MM.1S (cell line): ENCODE results near the gene EPN1.

Source experiments
- DNase-seq: peaks from one replicate; pipeline ENCODE4 v3.0.0-alpha.2; 2015
- H2AFZ ChIP-seq: fragments of 300-600 bp; sonication (generic); 2 replicates; pipeline ENCODE4 v1.6.0; 2016; ENCODE audit warnings: antibody characterized with exemption, low read length
- H3F3A ChIP-seq: fragments of 300-600 bp; sonication (generic); 2 replicates; pipeline ENCODE4 v1.6.1; 2016; ENCODE audit warnings: mild to moderate bottlenecking, antibody characterized with exemption, low read length, moderate library complexity, mixed read lengths; ENCODE audit not compliant: insufficient read depth
- H3K27ac ChIP-seq: fragments of 300-600 bp; sonication (generic); 2 replicates; pipeline ENCODE4 v1.5.1; 2016; ENCODE audit warnings: mild to moderate bottlenecking, low read length
- H3K27me3 ChIP-seq: fragments of 300-600 bp; sonication (generic); replicated peaks from 2 replicates; pipeline ENCODE4 v1.6.0; 2016; ENCODE audit warnings: low read length; ENCODE audit not compliant: insufficient read depth
- H3K36me3 ChIP-seq: fragments of 300-600 bp; sonication (generic); replicated peaks from 2 replicates; pipeline ENCODE4 v1.6.1; 2016; ENCODE audit warnings: mild to moderate bottlenecking, low read length, mixed read lengths; ENCODE audit not compliant: insufficient read depth
- H3K4me1 ChIP-seq: fragments of 300-600 bp; sonication (generic); 2 replicates; pipeline ENCODE4 v1.6.1; 2016; ENCODE audit warnings: low read length, mixed read lengths
- H3K4me2 ChIP-seq: fragments of 300-600 bp; sonication (generic); 2 replicates; pipeline ENCODE4 v1.6.0; 2016; ENCODE audit warnings: low read depth, low read length
- H3K4me3 ChIP-seq: fragments of 300-600 bp; sonication (generic); 2 replicates; pipeline ENCODE4 v1.5.1; 2016; ENCODE audit warnings: low read length, mixed read lengths
- H3K79me2 ChIP-seq: fragments of 300-600 bp; sonication (generic); 2 replicates; pipeline ENCODE4 v1.6.1; 2016; ENCODE audit warnings: mixed run types, low read length, mixed read lengths
- H3K9ac ChIP-seq: fragments of 300-600 bp; sonication (generic); 2 replicates; pipeline ENCODE4 v1.6.1; 2016; ENCODE audit warnings: low read length, mixed read lengths
- H3K9me2 ChIP-seq: fragments of 300-600 bp; sonication (generic); replicated peaks from 2 replicates; pipeline ENCODE4 v1.6.1; 2016; ENCODE audit warnings: mild to moderate bottlenecking, low read length, mixed read lengths; ENCODE audit not compliant: insufficient read depth
- H3K9me3 ChIP-seq: fragments of 300-600 bp; sonication (generic); replicated peaks from 2 replicates; pipeline ENCODE4 v1.6.1; 2016; ENCODE audit warnings: mild to moderate bottlenecking, low read length, mixed read lengths; ENCODE audit not compliant: insufficient read depth
- H4K20me1 ChIP-seq: fragments of 300-600 bp; sonication (generic); 2 replicates; pipeline ENCODE4 v1.6.1; 2016; ENCODE audit warnings: mild to moderate bottlenecking, low read length, moderate library complexity, mixed read lengths; ENCODE audit not compliant: insufficient read depth
- EZH2 ChIP-seq: fragments of 300-600 bp; sonication (generic); optimal IDR thresholded peaks from 2 replicates; pipeline ENCODE3; 2017; ENCODE audit warnings: low read depth, mild to moderate bottlenecking, antibody characterized with exemption, low read length, mixed read lengths
- EZH2phosphoT487 ChIP-seq: fragments of 300-600 bp; sonication (generic); IDR thresholded peaks from 2 replicates; pipeline ENCODE4 v1.6.1; 2018; ENCODE audit warnings: antibody characterized with exemption, low read length
- TF ChIP-seq, protein P1 (sequence below): fragments of 300-600 bp; sonication (generic); IDR thresholded peaks from 2 replicates; pipeline ENCODE4 v1.5.1; 2016; ENCODE audit warnings: antibody characterized with exemption, low read length, mixed read lengths

EPN1 gene

DNA sequence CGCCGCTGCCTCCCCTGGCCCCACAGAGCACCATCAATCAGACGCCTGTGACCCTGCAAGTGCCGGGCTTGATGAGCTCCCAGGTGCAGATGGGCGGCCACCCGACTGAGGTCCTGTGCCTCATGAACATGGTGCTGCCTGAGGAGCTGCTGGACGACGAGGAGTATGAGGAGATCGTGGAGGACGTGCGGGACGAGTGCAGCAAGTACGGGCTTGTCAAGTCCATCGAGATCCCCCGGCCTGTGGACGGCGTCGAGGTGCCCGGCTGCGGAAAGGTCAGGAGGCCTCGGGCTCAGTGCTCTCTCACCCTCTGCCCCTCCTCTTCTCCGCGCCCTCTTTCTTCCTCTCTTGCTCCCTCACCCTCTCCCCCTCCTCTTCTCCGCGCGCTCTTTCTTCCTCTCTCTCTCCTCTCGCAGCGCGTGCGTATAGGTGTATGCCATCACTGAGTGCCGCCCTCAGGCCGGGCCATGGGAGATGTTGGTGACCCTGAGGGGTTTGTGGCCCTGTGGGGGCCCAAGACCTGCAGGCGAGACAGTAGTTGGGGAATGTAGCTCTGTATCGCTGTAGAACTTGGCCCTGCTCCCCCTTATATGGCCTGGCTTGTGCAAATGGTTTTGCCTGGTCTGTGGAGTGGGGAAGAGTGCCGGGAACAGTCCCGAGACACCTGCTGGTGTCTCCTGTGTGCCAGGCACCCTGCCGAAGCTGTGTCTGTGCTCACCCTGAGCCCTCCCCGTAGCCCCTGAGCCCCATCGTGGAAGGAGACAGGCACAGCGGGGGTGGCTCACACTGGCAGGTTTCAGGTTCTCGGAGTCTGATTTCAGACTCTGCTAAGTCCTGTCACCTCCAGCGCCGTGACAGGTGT, 5.4 kb upstream of the EPN1 start:
- H3K4me3 ChIP-seq = no peak overlapping the region
- H3K36me3 ChIP-seq = peaks cover 15% of the 10 kb centered on the region
- no peaks in the 10 kb centered on the region; the same call in 1 of the 2 replicates for H3K4me1 ChIP-seq
- peaks cover 40% of the 10 kb centered on the region for H4K20me1 ChIP-seq
- no peak overlapping the region for H3K4me2 ChIP-seq
- DNase-seq = no peak
- H3K79me2 ChIP-seq = peaks cover 90% of the 10 kb centered on the region
- H3K9ac ChIP-seq = no peak overlapping the region
- H3K9me3 ChIP-seq = no peaks in the 10 kb centered on the region
- TF ChIP-seq EZH2phosphoT487 = no peak
- TF ChIP-seq EZH2 = no peak
- TF ChIP-seq, protein P1, sequence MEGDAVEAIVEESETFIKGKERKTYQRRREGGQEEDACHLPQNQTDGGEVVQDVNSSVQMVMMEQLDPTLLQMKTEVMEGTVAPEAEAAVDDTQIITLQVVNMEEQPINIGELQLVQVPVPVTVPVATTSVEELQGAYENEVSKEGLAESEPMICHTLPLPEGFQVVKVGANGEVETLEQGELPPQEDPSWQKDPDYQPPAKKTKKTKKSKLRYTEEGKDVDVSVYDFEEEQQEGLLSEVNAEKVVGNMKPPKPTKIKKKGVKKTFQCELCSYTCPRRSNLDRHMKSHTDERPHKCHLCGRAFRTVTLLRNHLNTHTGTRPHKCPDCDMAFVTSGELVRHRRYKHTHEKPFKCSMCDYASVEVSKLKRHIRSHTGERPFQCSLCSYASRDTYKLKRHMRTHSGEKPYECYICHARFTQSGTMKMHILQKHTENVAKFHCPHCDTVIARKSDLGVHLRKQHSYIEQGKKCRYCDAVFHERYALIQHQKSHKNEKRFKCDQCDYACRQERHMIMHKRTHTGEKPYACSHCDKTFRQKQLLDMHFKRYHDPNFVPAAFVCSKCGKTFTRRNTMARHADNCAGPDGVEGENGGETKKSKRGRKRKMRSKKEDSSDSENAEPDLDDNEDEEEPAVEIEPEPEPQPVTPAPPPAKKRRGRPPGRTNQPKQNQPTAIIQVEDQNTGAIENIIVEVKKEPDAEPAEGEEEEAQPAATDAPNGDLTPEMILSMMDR = no peak
- no peaks in the 10 kb centered on the region for H3K27me3 ChIP-seq
- no peak overlapping the region for H2AFZ ChIP-seq
- H3K9me2 ChIP-seq = no peaks in the 10 kb centered on the region
- H3K27ac ChIP-seq = no peak overlapping the region
- peaks cover 26% of the 10 kb centered on the region for H3F3A ChIP-seq

DNA sequence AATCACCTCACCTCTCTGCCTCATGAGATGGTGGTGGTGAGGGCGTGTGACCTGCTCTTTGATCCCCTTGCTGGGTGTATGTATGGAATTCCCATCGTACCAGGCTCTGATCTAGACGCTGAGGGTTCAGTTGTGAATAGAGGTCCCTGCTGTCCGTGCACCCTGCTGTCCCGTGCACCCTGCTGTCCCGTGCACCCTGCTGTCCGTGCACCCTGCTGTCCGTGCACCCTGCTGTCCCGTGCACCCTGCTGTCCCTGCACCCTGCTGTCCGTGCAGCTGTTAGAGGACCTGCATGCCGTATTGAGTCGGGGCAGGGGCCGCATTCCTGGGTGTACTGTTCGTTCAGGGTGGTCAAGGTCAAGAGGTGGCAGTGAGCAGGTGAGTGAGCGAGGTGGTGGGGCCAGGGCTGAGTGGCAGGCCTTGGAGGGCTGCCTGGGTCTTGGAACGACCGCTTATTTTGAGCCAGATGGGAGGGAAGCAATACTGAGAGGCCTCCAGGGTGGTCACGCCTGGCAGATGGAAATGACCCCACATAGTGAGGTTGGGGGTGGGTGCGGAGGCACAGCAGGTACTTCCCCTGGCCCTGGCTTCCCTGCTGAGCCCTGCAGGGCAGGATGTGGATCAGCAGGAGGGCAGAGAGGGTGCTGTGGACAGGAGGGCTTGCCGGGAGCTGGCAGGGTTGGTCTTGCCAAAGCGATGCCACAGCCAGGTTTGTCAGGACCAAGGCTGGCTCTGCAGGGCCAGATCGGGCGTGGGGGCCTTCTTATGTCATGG, 4.6 kb upstream of the EPN1 start:
- no peak overlapping the region for H2AFZ ChIP-seq
- peaks cover 40% of the 10 kb centered on the region for H4K20me1 ChIP-seq
- TF ChIP-seq EZH2phosphoT487 (no peak), EZH2 (no peak)
- TF ChIP-seq, protein P1 = no peak
- no peaks in the 10 kb centered on the region for H3K9me2 ChIP-seq
- DNase-seq = peak; percentile 21
- H3K9ac ChIP-seq = no peak overlapping the region
- H3K4me2 ChIP-seq = no peak overlapping the region
- H3F3A ChIP-seq = peaks cover 26% of the 10 kb centered on the region
- H3K9me3 ChIP-seq = no peaks in the 10 kb centered on the region
- H3K4me3 ChIP-seq = no peak overlapping the region
- no peaks in the 10 kb centered on the region; the same call in 1 of the 2 replicates for H3K4me1 ChIP-seq
- H3K27ac ChIP-seq = no peak overlapping the region
- peaks cover 86% of the 10 kb centered on the region for H3K79me2 ChIP-seq
- H3K36me3 ChIP-seq = peaks cover 15% of the 10 kb centered on the region
- no peaks in the 10 kb centered on the region for H3K27me3 ChIP-seq

DNA sequence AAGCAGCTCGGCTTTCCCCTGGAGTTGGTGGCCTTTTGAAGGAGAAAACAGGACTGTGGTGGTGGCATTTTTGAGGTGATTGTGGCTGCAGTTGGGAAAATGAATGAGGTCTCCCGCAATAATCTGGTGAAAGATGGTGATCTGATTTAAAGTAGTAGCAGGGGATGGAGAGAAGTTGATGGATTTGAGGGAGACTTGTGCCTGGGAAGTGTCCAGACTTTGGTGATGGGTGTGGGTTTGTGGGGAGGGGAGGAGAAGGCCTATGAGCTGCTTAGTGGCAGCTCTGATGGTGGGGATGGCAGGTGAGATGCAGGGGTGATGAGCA, 4.0 kb upstream of the EPN1 start:
- no peak for DNase-seq
- Histone ChIP-seq H3K4me2 (no peak overlapping the region), H3K27ac (no peak overlapping the region), H3K9ac (no peak overlapping the region), H3K4me3 (no peak overlapping the region), H3F3A (peaks cover 31% of the 10 kb centered on the region), H4K20me1 (peaks cover 37% of the 10 kb centered on the region), H3K36me3 (peaks cover 15% of the 10 kb centered on the region), H3K9me3 (no peaks in the 10 kb centered on the region), H2AFZ (no peak overlapping the region), H3K79me2 (peaks cover 86% of the 10 kb centered on the region), H3K4me1 (no peaks in the 10 kb centered on the region; the same call in 1 of the 2 replicates), H3K9me2 (no peaks in the 10 kb centered on the region), H3K27me3 (no peaks in the 10 kb centered on the region)
- no peak for TF ChIP-seq EZH2phosphoT487
